Vagina (tissue), 2 donors: ENCODE measurements around the gene FGFR3. TPM values are rescaled to one million over a fixed set of nuclear protein-coding genes. Genes with fewer than 3 reads are reported as not detected.
A peak's percentile ranks its signal among the peaks of the same experiment; 100 is the strongest.

Experiments
- DNase-seq, 2 donors: peaks; one replicate each; pipeline ENCODE4 v3.0.0-alpha.2; 2017; ENCODE audit errors: extremely low spot score in 2 of 2
- H3K27ac ChIP-seq: fragments of 200-600 bp; sonication (generic); one replicate; pipeline ENCODE4 v1.5.1; 2019
- H3K27me3 ChIP-seq: fragments of 200-600 bp; sonication (generic); one replicate; pipeline ENCODE4 v1.5.1; 2019
- H3K36me3 ChIP-seq, 2 donors: fragments of 200-600 bp; sonication (generic); one replicate each; pipeline ENCODE4 v1.5.1; 2017 to 2019
- H3K4me1 ChIP-seq: fragments of 200-600 bp; sonication (generic); one replicate; pipeline ENCODE4 v1.5.1; 2019
- H3K4me3 ChIP-seq, 2 donors: fragments of 200-600 bp; sonication (generic); 1 replicate in 1 of 2; 2 replicates in 1 of 2; pipeline ENCODE4 v1.5.1; 2016 to 2019
- H3K9me3 ChIP-seq: fragments of 200-600 bp; sonication (generic); one replicate; pipeline ENCODE4 v1.5.1; 2019
- CTCF ChIP-seq, 3 experiments: fragments of 450-650 bp in 2 of 3; fragments of 200-600 bp in 1 of 3; sonication (generic) in 1 of 3; IDR thresholded peaks; one replicate each; pipeline ENCODE4 v1.5.1; 2017 to 2019; ENCODE audit warnings: antibody characterized with exemption in 3 of 3, mild to moderate bottlenecking in 2 of 3, moderate library complexity in 2 of 3
- POLR2A ChIP-seq, 2 donors: fragments of 450-650 bp; IDR thresholded peaks; one replicate each; pipeline ENCODE4 v1.6.1; 2017; ENCODE audit warnings: antibody characterized with exemption in 2 of 2, mild to moderate bottlenecking in 2 of 2, moderate library complexity in 2 of 2
- POLR2AphosphoS5 ChIP-seq, 2 donors: sonication (generic); formaldehyde crosslinking; IDR thresholded peaks; one replicate each; pipeline ENCODE4 v1.9.0; 2017; ENCODE audit warnings: antibody characterized with exemption in 2 of 2, mild to moderate bottlenecking in 2 of 2, low read depth in 1 of 2; ENCODE audit not compliant: insufficient read depth in 1 of 2
- intact Hi-C: fragments of 100-400 bp; cut with DNase I; formaldehyde crosslinking; loops from one replicate; pipeline ENCODE4 v1.15.1; 2023
- total RNA-seq: library from RNA; depleted of rRNA; stranded (reverse); fragments of >200 nt; gene quantifications from one replicate; pipeline ENCODE4 v1.2.3, GENCODE V29; 2016

The FGFR3 gene
- total RNA-seq, 1 donor from 2014 or later = 96.5 TPM

GRCh38 chr4:1819816-1820215 is 26.7 kb downstream of the FGFR3 start:
- H3K27ac ChIP-seq = no peak overlapping the region
- peaks cover 0 to 74% of the 10 kb centered on the region in 2 donors for H3K36me3 ChIP-seq
- H3K9me3 ChIP-seq = no peaks in the 10 kb centered on the region
- DNase-seq = no peak
- H3K4me1 ChIP-seq = no peaks in the 10 kb centered on the region
- no peaks in the 10 kb centered on the region for H3K27me3 ChIP-seq
- TF ChIP-seq POLR2A (IDR thresholded peaks at IDR 0.05) (no peak), CTCF (IDR thresholded peaks at IDR 0.05) (no peak), POLR2AphosphoS5 (IDR thresholded peaks at IDR 0.05; ENCODE audit: insufficient read depth in 1 of 2, low read depth in 1 of 2) (no peak)
- H3K4me3 ChIP-seq = no peak overlapping the region
- intact Hi-C loops = no loop called here

GRCh38 chr4:1821679-1822567 is 28.8 kb downstream of the FGFR3 start:
- Histone ChIP-seq H3K9me3 (no peaks in the 10 kb centered on the region), H3K27me3 (no peaks in the 10 kb centered on the region), H3K4me3 (no peak overlapping the region), H3K4me1 (no peaks in the 10 kb centered on the region), H3K27ac (no peak overlapping the region), H3K36me3 (peaks cover 0 to 70% of the 10 kb centered on the region in 2 donors)
- TF ChIP-seq POLR2AphosphoS5 (IDR thresholded peaks at IDR 0.05; ENCODE audit: insufficient read depth in 1 of 2, low read depth in 1 of 2) (no peak), CTCF (IDR thresholded peaks at IDR 0.05) (no peak), POLR2A (IDR thresholded peaks at IDR 0.05) (no peak)
- intact Hi-C loops = no loop called here
- DNase-seq = no peak

GRCh38 chr4:1822568-1823544 is 29.8 kb downstream of the FGFR3 start:
- Histone ChIP-seq H3K9me3 (no peaks in the 10 kb centered on the region), H3K27ac (no peak overlapping the region), H3K4me1 (no peaks in the 10 kb centered on the region), H3K27me3 (no peaks in the 10 kb centered on the region), H3K4me3 (no peak overlapping the region), H3K36me3 (peaks cover 0 to 62% of the 10 kb centered on the region in 2 donors)
- intact Hi-C loops = no loop called here
- DNase-seq = no peak
- TF ChIP-seq POLR2A (IDR thresholded peaks at IDR 0.05) = no peak

GRCh38 chr4:1823545-1823932 is 30.4 kb downstream of the FGFR3 start:
- Histone ChIP-seq H3K9me3 (no peaks in the 10 kb centered on the region), H3K36me3 (peaks cover 0 to 55% of the 10 kb centered on the region in 2 donors), H3K4me1 (no peaks in the 10 kb centered on the region), H3K27me3 (no peaks in the 10 kb centered on the region), H3K4me3 (no peak overlapping the region), H3K27ac (no peak overlapping the region)
- TF ChIP-seq POLR2AphosphoS5 (IDR thresholded peaks at IDR 0.05; ENCODE audit: insufficient read depth in 1 of 2, low read depth in 1 of 2) = no peak
- TF ChIP-seq CTCF (IDR thresholded peaks at IDR 0.05) = no peak
- TF ChIP-seq POLR2A (IDR thresholded peaks at IDR 0.05) = no peak
- no peak for DNase-seq
- intact Hi-C loops = no loop called here

GRCh38 chr4:1824746-1825145 is 31.7 kb downstream of the FGFR3 start:
- no peaks in the 10 kb centered on the region for H3K27me3 ChIP-seq
- no peaks in the 10 kb centered on the region for H3K4me1 ChIP-seq
- H3K9me3 ChIP-seq = no peaks in the 10 kb centered on the region
- TF ChIP-seq POLR2A (IDR thresholded peaks at IDR 0.05) (no peak), CTCF (IDR thresholded peaks at IDR 0.05) (no peak), POLR2AphosphoS5 (IDR thresholded peaks at IDR 0.05; ENCODE audit: insufficient read depth in 1 of 2, low read depth in 1 of 2) (no peak)
- DNase-seq = peak in 1 of 2 donors; percentile 58
- intact Hi-C loops = no loop called here
- peaks cover 0 to 43% of the 10 kb centered on the region in 2 donors for H3K36me3 ChIP-seq
- H3K27ac ChIP-seq = no peak overlapping the region
- H3K4me3 ChIP-seq = no peak overlapping the region
